Thyroid gland (tissue), 4 donors: ENCODE data around the gene EML4. TPM values are rescaled to one million over a fixed set of nuclear protein-coding genes. Genes with fewer than 3 reads are reported as not detected.

Source experiments
- DNase-seq, 2 donors: peaks; one replicate each; pipeline ENCODE4 v3.0.0-alpha.2; 2019
- H3K27ac ChIP-seq, 3 donors: fragments of 200-600 bp; sonication (generic); 1 replicate in 2 of 3; 2 replicates in 1 of 3; pipeline ENCODE4 v1.5.1; 2016 to 2019; ENCODE audit warnings: mild to moderate bottlenecking in 1 of 3, moderate library complexity in 1 of 3
- H3K27me3 ChIP-seq: fragments of 200-600 bp; sonication (generic); one replicate; pipeline ENCODE4 v1.5.1; 2019
- H3K36me3 ChIP-seq, 2 donors: fragments of 200-600 bp; sonication (generic); one replicate each; pipeline ENCODE4 v1.5.1; 2016 to 2019
- H3K4me1 ChIP-seq, 2 donors: fragments of 200-600 bp; sonication (generic); one replicate each; pipeline ENCODE4 v1.5.1; 2017 to 2019
- H3K4me3 ChIP-seq, 3 donors: fragments of 200-600 bp; sonication (generic); replicated peaks in 1 of 3; 1 replicate in 2 of 3; 2 replicates in 1 of 3; pipeline ENCODE4 v1.5.1; 2016; ENCODE audit warnings: mild to moderate bottlenecking in 1 of 3
- H3K9me3 ChIP-seq: fragments of 200-600 bp; sonication (generic); one replicate; pipeline ENCODE4 v1.5.1; 2017
- CTCF ChIP-seq, 6 experiments: fragments of 200-600 bp in 3 of 6; fragments of 450-650 bp in 3 of 6; sonication (generic) in 3 of 6; IDR thresholded peaks; one replicate each; pipeline ENCODE4 v1.5.1; 2016 to 2019; ENCODE audit warnings: antibody characterized with exemption in 6 of 6, mild to moderate bottlenecking in 2 of 6, inconsistent platforms in 1 of 6, moderate library complexity in 1 of 6
- POLR2A ChIP-seq, 2 donors: fragments of 450-650 bp; IDR thresholded peaks; one replicate each; pipeline ENCODE4 v1.6.1; 2017; ENCODE audit warnings: antibody characterized with exemption in 2 of 2, mild to moderate bottlenecking in 2 of 2, moderate library complexity in 1 of 2
- WGBS, 2 donors: methylation state at CpG; one replicate each; pipeline ENCODE4 v1.1.5; 2017; 5-methylcytosine and 5-hydroxymethylcytosine counted together
- intact Hi-C: fragments of 100-400 bp; cut with DNase I; formaldehyde crosslinking; loops from one replicate; pipeline ENCODE4 v1.15.1; 2023
- total RNA-seq, 4 donors: library from RNA; depleted of rRNA; stranded (reverse); fragments of >200 nt; gene quantifications; one replicate each; pipeline ENCODE4 v1.2.3, GENCODE V29; 2016

EML4 gene
- total RNA-seq, 4 donors from 2014 or later, result 52.5 to 67.2 (median 64.7) TPM

- H3K27ac ChIP-seq, result no peak overlapping the region
- no peak for TF ChIP-seq CTCF (IDR thresholded peaks at IDR 0.05)
- TF ChIP-seq POLR2A (IDR thresholded peaks at IDR 0.05), result no peak
- peaks cover 11 to 17% of the 10 kb centered on the region in 2 donors for H3K4me1 ChIP-seq
- H3K27me3 ChIP-seq, result no peaks in the 10 kb centered on the region
- 96 to 98% methylated on average over 10 of the region's 10 CpGs for WGBS, 2 donors
- DNase-seq, result no peak
- H3K9me3 ChIP-seq, result no peaks in the 10 kb centered on the region
- intact Hi-C loops, result no loop called here
- H3K36me3 ChIP-seq, result no peaks in the 10 kb centered on the region
- H3K4me3 ChIP-seq, result no peak overlapping the region
These were observed 8.0 kb downstream of the EML4 start for GRCh38 chr2:42176992-42177738.

GRCh38 chr2:42178335-42178734 lies 9.2 kb downstream of the EML4 start:
- Histone ChIP-seq H3K27me3 (no peaks in the 10 kb centered on the region), H3K9me3 (no peaks in the 10 kb centered on the region), H3K27ac (no peak overlapping the region), H3K36me3 (no peaks in the 10 kb centered on the region), H3K4me3 (no peak overlapping the region), H3K4me1 (peaks cover 5 to 13% of the 10 kb centered on the region in 2 donors)
- TF ChIP-seq CTCF (IDR thresholded peaks at IDR 0.05) (no peak), POLR2A (IDR thresholded peaks at IDR 0.05) (no peak)
- no peak for DNase-seq
- intact Hi-C loops, result no loop called here
- WGBS, 2 donors, result 78 to 84% methylated on average over 6 of the region's 6 CpGs

- DNase-seq, result no peak
- H3K4me3 ChIP-seq, result no peak overlapping the region
- intact Hi-C loops, result no loop called here
- H3K27me3 ChIP-seq, result no peaks in the 10 kb centered on the region
- no peak for TF ChIP-seq CTCF (IDR thresholded peaks at IDR 0.05)
- no peak for TF ChIP-seq POLR2A (IDR thresholded peaks at IDR 0.05)
- no peak overlapping the region for H3K27ac ChIP-seq
- no peaks in the 10 kb centered on the region for H3K36me3 ChIP-seq
- H3K9me3 ChIP-seq, result no peaks in the 10 kb centered on the region
- peaks cover 0 to 8% of the 10 kb centered on the region in 2 donors for H3K4me1 ChIP-seq
These were observed 11.1 kb downstream of the EML4 start for GRCh38 chr2:42180300-42180699.

GRCh38 chr2:42182654-42183308 lies 13.6 kb downstream of the EML4 start:
- intact Hi-C loops, result no loop called here
- WGBS, 2 donors, result 95 to 100% methylated on average over 2 of the region's 2 CpGs
- Histone ChIP-seq H3K27ac (no peak overlapping the region), H3K27me3 (no peaks in the 10 kb centered on the region), H3K4me3 (no peak overlapping the region), H3K36me3 (no peaks in the 10 kb centered on the region), H3K9me3 (no peaks in the 10 kb centered on the region), H3K4me1 (peaks cover 8% of the 10 kb centered on the region in 2 donors)
- TF ChIP-seq CTCF (IDR thresholded peaks at IDR 0.05), result no peak
- no peak for DNase-seq

GRCh38 chr2:42183775-42184174 lies 14.6 kb downstream of the EML4 start:
- no peak overlapping the region for H3K27ac ChIP-seq
- no peaks in the 10 kb centered on the region for H3K9me3 ChIP-seq
- TF ChIP-seq CTCF (IDR thresholded peaks at IDR 0.05) (no peak), POLR2A (IDR thresholded peaks at IDR 0.05) (no peak)
- WGBS, 2 donors, result 83 to 97% methylated on average over 1 of the region's 1 CpG
- no peaks in the 10 kb centered on the region for H3K27me3 ChIP-seq
- H3K4me1 ChIP-seq, result peaks cover 8% of the 10 kb centered on the region in 2 donors
- no peak overlapping the region for H3K4me3 ChIP-seq
- intact Hi-C loops, result no loop called here
- no peak for DNase-seq
- H3K36me3 ChIP-seq, result no peaks in the 10 kb centered on the region
